GM18499 (cell line): ENCODE data around the gene ARPC5.
"Not testable (repeated sequence)": the region's sequence is repeated elsewhere in the genome, so short reads cannot be mapped to it uniquely, and the experiment has no call there.

Experiments
- ATAC-seq: cut with Tn5 transposase; IDR thresholded peaks from one replicate; pipeline ENCODE4 v1.9.1; 2021; ENCODE audit warnings: moderate number of reproducible peaks; ENCODE audit not compliant: insufficient read depth, unreplicated experiment

The ARPC5 gene

GRCh38 chr1:183635606-183636333 lies at the start of gene ARPC5:
Gene ARPC5 (minus strand): TSS chr1:183635783. CDS start chr1:183635659, 124 bp downstream.
- ATAC-seq, result no peak

GRCh38 chr1:183685112-183685713 lies 49.6 kb upstream of the ARPC5 start:
- no peak for ATAC-seq

- ATAC-seq, result not testable (repeated sequence)
These were observed 43.8 kb upstream of the ARPC5 start for GRCh38 chr1:183679363-183679762.

GRCh38 chr1:183678819-183679218 lies 43.2 kb upstream of the ARPC5 start:
- no peak for ATAC-seq

- ATAC-seq, result no peak
These were observed 41.1 kb upstream of the ARPC5 start for GRCh38 chr1:183676586-183677189.

GRCh38 chr1:183675883-183676585 lies 40.5 kb upstream of the ARPC5 start:
- no peak for ATAC-seq

GRCh38 chr1:183675381-183675780 lies 39.8 kb upstream of the ARPC5 start:
- no peak for ATAC-seq

- no peak for ATAC-seq
These were observed 39.3 kb upstream of the ARPC5 start for GRCh38 chr1:183674886-183675285.

GRCh38 chr1:183674339-183674738 lies 38.8 kb upstream of the ARPC5 start:
- ATAC-seq, result no peak

- ATAC-seq, result no peak
These were observed 38.2 kb upstream of the ARPC5 start for GRCh38 chr1:183673605-183674323.

- no peak for ATAC-seq
These were observed 34.6 kb upstream of the ARPC5 start for GRCh38 chr1:183670169-183670568.

- ATAC-seq, result no peak
These were observed 20.8 kb upstream of the ARPC5 start for GRCh38 chr1:183656355-183656754.

GRCh38 chr1:183655562-183656075 lies 20.0 kb upstream of the ARPC5 start:
- no peak for ATAC-seq

GRCh38 chr1:183654706-183655105 lies 19.1 kb upstream of the ARPC5 start:
- ATAC-seq, result no peak

GRCh38 chr1:183653876-183654451 lies 18.4 kb upstream of the ARPC5 start:
- no peak for ATAC-seq

GRCh38 chr1:183653462-183653794 lies 17.8 kb upstream of the ARPC5 start:
- no peak for ATAC-seq

- no peak for ATAC-seq
These were observed 17.2 kb upstream of the ARPC5 start, which contains the start of gene APOBEC4 for GRCh38 chr1:183652547-183653461. Gene APOBEC4 (minus strand): TSS chr1:183653316. CDS start chr1:183648781, 4,535 bp downstream.

- ATAC-seq, result no peak
These were observed 16.5 kb upstream of the ARPC5 start for GRCh38 chr1:183652107-183652506.

- no peak for ATAC-seq
These were observed 16.0 kb upstream of the ARPC5 start for GRCh38 chr1:183651612-183652011.
